H9 (cell line): ENCODE results near the gene NMT1. TPM values are rescaled to one million over a fixed set of nuclear protein-coding genes. Genes with fewer than 3 reads are reported as not detected.
A peak's percentile ranks its signal among the peaks of the same experiment; 100 is the strongest.

Source experiments
- DNase-seq: peaks from one replicate; pipeline ENCODE4 v3.0.0-alpha.2; 2017
- H2AFZ ChIP-seq: one replicate; pipeline ENCODE4 v1.6.1; 2013; ENCODE audit warnings: mild to moderate bottlenecking, low read length, control low read depth, moderate library complexity
- H2AK5ac ChIP-seq: 2 replicates; pipeline ENCODE4 v1.6.1; 2013; ENCODE audit warnings: low read length, control low read depth, mixed read lengths; ENCODE audit not compliant: insufficient read length
- H2BK120ac ChIP-seq: one replicate; pipeline ENCODE4 v1.6.1; 2013; ENCODE audit warnings: low read depth, mild to moderate bottlenecking, low read length, control low read depth, inconsistent platforms; ENCODE audit not compliant: poor library complexity, severe bottlenecking
- H2BK12ac ChIP-seq: 2 replicates; pipeline ENCODE4 v1.6.1; 2013; ENCODE audit warnings: low read length, control low read depth, mixed read lengths, low read depth; ENCODE audit not compliant: insufficient read length
- H2BK15ac ChIP-seq: 2 replicates; pipeline ENCODE4 v1.6.1; 2013; ENCODE audit warnings: low read depth, low read length, control low read depth
- H2BK20ac ChIP-seq: one replicate; pipeline ENCODE4 v1.6.1; 2013; ENCODE audit warnings: low read depth, mild to moderate bottlenecking, low read length, control low read depth, inconsistent platforms; ENCODE audit not compliant: poor library complexity, severe bottlenecking
- H2BK5ac ChIP-seq: 2 replicates; pipeline ENCODE4 v1.6.1; 2013; ENCODE audit warnings: low read length, control low read depth, mixed read lengths; ENCODE audit not compliant: insufficient read length
- H3K14ac ChIP-seq: 2 replicates; pipeline ENCODE4 v1.6.1; 2013; ENCODE audit warnings: low read length, control low read depth; ENCODE audit not compliant: insufficient read depth
- H3K18ac ChIP-seq: 2 replicates; pipeline ENCODE4 v1.6.1; 2013; ENCODE audit warnings: low read depth, mild to moderate bottlenecking, mixed read lengths, low read length, control low read depth; ENCODE audit not compliant: insufficient read length
- H3K23ac ChIP-seq: 2 replicates; pipeline ENCODE4 v1.6.1; 2013; ENCODE audit warnings: low read length, control low read depth, mixed read lengths, low read depth; ENCODE audit not compliant: insufficient read length
- H3K23me2 ChIP-seq: 2 replicates; pipeline ENCODE4 v1.6.1; 2013; ENCODE audit warnings: low read depth, mild to moderate bottlenecking, mixed read lengths, low read length, control low read depth; ENCODE audit not compliant: insufficient read length, poor library complexity, severe bottlenecking
- H3K27ac ChIP-seq: 2 replicates; pipeline ENCODE4 v1.5.1; 2013; ENCODE audit warnings: low read length, control low read depth, mixed read lengths, low read depth; ENCODE audit not compliant: insufficient read length
- H3K27me3 ChIP-seq: 2 replicates; pipeline ENCODE4 v1.6.1; 2013; ENCODE audit warnings: low read length, control low read depth, inconsistent platforms; ENCODE audit not compliant: insufficient read depth
- H3K4ac ChIP-seq: 2 replicates; pipeline ENCODE4 v1.6.1; 2013; ENCODE audit warnings: low read depth, mild to moderate bottlenecking, control low read depth, inconsistent platforms, low read length, moderate library complexity
- H3K4me1 ChIP-seq: 2 replicates; pipeline ENCODE4 v1.6.1; 2013; ENCODE audit warnings: low read length, control low read depth, inconsistent platforms; ENCODE audit not compliant: insufficient read depth
- H3K4me2 ChIP-seq: 2 replicates; pipeline ENCODE4 v1.6.1; 2013; ENCODE audit warnings: low read length, control low read depth, mixed read lengths; ENCODE audit not compliant: insufficient read length, insufficient read depth
- H3K56ac ChIP-seq: 2 replicates; pipeline ENCODE4 v1.6.1; 2013; ENCODE audit warnings: low read depth, mild to moderate bottlenecking, mixed read lengths, low read length, control low read depth; ENCODE audit not compliant: insufficient read length
- H3K79me1 ChIP-seq: 2 replicates; pipeline ENCODE4 v1.6.1; 2013; ENCODE audit warnings: low read depth, mild to moderate bottlenecking, moderate library complexity, low read length, control low read depth, inconsistent platforms; ENCODE audit not compliant: insufficient read depth, poor library complexity, severe bottlenecking
- H3K79me2 ChIP-seq: 2 replicates; pipeline ENCODE4 v1.6.1; 2013; ENCODE audit warnings: low read length, control low read depth, inconsistent platforms; ENCODE audit not compliant: insufficient read depth
- H3K9ac ChIP-seq: 2 replicates; pipeline ENCODE4 v1.6.1; 2013; ENCODE audit warnings: low read length, control low read depth, mixed read lengths; ENCODE audit not compliant: insufficient read length; ENCODE audit errors: extremely low read depth
- H3K9me3 ChIP-seq: one replicate; pipeline ENCODE4 v1.6.1; 2013; ENCODE audit warnings: low read depth, low read length, inconsistent platforms; ENCODE audit not compliant: control insufficient read depth
- H3T11ph ChIP-seq: one replicate; pipeline ENCODE4 v1.6.1; 2013; ENCODE audit warnings: mild to moderate bottlenecking, low read length, control low read depth, inconsistent platforms
- H4K20me1 ChIP-seq: one replicate; pipeline ENCODE4 v1.6.1; 2013; ENCODE audit not compliant: control insufficient read depth, insufficient read length, insufficient read depth
- H4K5ac ChIP-seq: 2 replicates; pipeline ENCODE4 v1.6.1; 2013; ENCODE audit warnings: low read depth, mild to moderate bottlenecking, mixed read lengths, low read length, control low read depth; ENCODE audit not compliant: insufficient read length
- H4K8ac ChIP-seq: replicated peaks from 2 replicates; pipeline ENCODE4 v1.6.1; 2013; ENCODE audit warnings: low read length, control low read depth, mixed read lengths, low read depth; ENCODE audit not compliant: insufficient read length
- H4K91ac ChIP-seq: 2 replicates; pipeline ENCODE4 v1.6.1; 2013; ENCODE audit warnings: low read depth, mild to moderate bottlenecking, moderate library complexity, mixed read lengths, low read length, control low read depth; ENCODE audit not compliant: insufficient read length
- H3K27ac Mint-ChIP-seq, 3 experiments: 2 replicates in 2 of 3; 3 replicates in 1 of 3; pipeline ENCODE4 v1.8.0; 2020 to 2021; ENCODE audit warnings: mixed read lengths in 3 of 3, mild to moderate bottlenecking in 1 of 3, moderate library complexity in 1 of 3
- H3K27me3 Mint-ChIP-seq: 2 replicates; pipeline ENCODE4 v1.8.0; 2021; ENCODE audit warnings: low read depth, mild to moderate bottlenecking, moderate library complexity, mixed read lengths
- H3K36me3 Mint-ChIP-seq, 3 experiments: 2 replicates in 2 of 3; 3 replicates in 1 of 3; pipeline ENCODE4 v1.8.0; 2020 to 2021; ENCODE audit warnings: low read depth in 3 of 3, mixed read lengths in 3 of 3; ENCODE audit not compliant: insufficient read depth in 1 of 3
- H3K4me1 Mint-ChIP-seq, 2 experiments: 2 replicates each; pipeline ENCODE4 v1.8.0; 2020; ENCODE audit warnings: mixed read lengths in 2 of 2
- H3K4me3 Mint-ChIP-seq, 2 experiments: 2 replicates in 1 of 2; 3 replicates in 1 of 2; pipeline ENCODE4 v1.8.0; 2020 to 2021; ENCODE audit warnings: mild to moderate bottlenecking in 2 of 2, mixed read lengths in 2 of 2, moderate library complexity in 1 of 2
- H3K9me3 Mint-ChIP-seq, 2 experiments: 2 replicates in 1 of 2; 3 replicates in 1 of 2; pipeline ENCODE4 v1.8.0; 2020; ENCODE audit warnings: mild to moderate bottlenecking in 2 of 2, mixed read lengths in 2 of 2, moderate library complexity in 1 of 2
- CTCF ChIP-seq: fragments of 200-600 bp; sonication (generic); conservative IDR thresholded peaks from 3 replicates; pipeline ENCODE4 v1.8.0; 2021; ENCODE audit warnings: antibody characterized with exemption, mild to moderate bottlenecking
- WGBS: extraction: QIAGEN DNeasy Blood & Tissue Kit; methylation state at CpG from one replicate; pipeline ENCODE4 v1.1.7; 2013; ENCODE audit warnings: missing lambda C conversion rate, low lambda C conversion rate, mixed read lengths; ENCODE audit not compliant: insufficient read length; ENCODE audit errors: extremely low coverage; 5-methylcytosine and 5-hydroxymethylcytosine counted together
- total RNA-seq: library from RNA; stranded (reverse); gene quantifications from 2 replicates; pipeline ENCODE4 v1.2.1, GENCODE V29; 2021

Gene NMT1
- total RNA-seq, 1 experiment from 2014 or later, result 150 TPM

- no peak for TF ChIP-seq CTCF
- no peaks in the 10 kb centered on the region for H4K20me1 ChIP-seq
Observed at GRCh38 chr17:45136846-45137560, 75.9 kb downstream of the NMT1 start.

More at GRCh38 chr17:45136846-45137560, 75.9 kb downstream of the NMT1 start:
- Histone ChIP-seq H4K91ac (no peak overlapping the region), H2BK5ac (no peak overlapping the region), H2BK120ac (no peak overlapping the region), H3K23me2 (peaks cover 14% of the 10 kb centered on the region), H2AFZ (no peak overlapping the region), H3K27ac (no peak overlapping the region), H3T11ph (no peak overlapping the region), H3K79me2 (no peaks in the 10 kb centered on the region), H3K18ac (no peak overlapping the region), H3K79me1 (no peaks in the 10 kb centered on the region), H3K4me1 (no peaks in the 10 kb centered on the region), H3K4me2 (no peak overlapping the region), H3K9me3 (no peaks in the 10 kb centered on the region), H3K23ac (no peak overlapping the region), H4K5ac (no peak overlapping the region), H2BK15ac (no peak overlapping the region), H3K4ac (no peak overlapping the region), H2BK12ac (no peak overlapping the region), H4K8ac (no peak overlapping the region), H3K27me3 (no peaks in the 10 kb centered on the region), H3K9ac (no peak overlapping the region), H3K14ac (no peak overlapping the region), H2BK20ac (no peak overlapping the region), H3K56ac (no peak overlapping the region), H2AK5ac (no peak overlapping the region)
- Mint-ChIP-seq H3K27me3 (peaks cover 1% of the 10 kb centered on the region; the same call in 1 of the 2 replicates), H3K4me3 (peak overlapping the region in 1 of 2 experiments; percentile 70; a peak in 1 of 5 replicates), H3K9me3 (peaks cover 3 to 5% of the 10 kb centered on the region in 2 experiments; a peak in 4 of 5 replicates), H3K36me3 (peaks cover 3 to 6% (median 4%) of the 10 kb centered on the region in 3 experiments; a peak in 5 of 7 replicates), H3K4me1 (peaks cover 8 to 17% of the 10 kb centered on the region in 2 experiments), H3K27ac (no peak overlapping the region)
- DNase-seq, result no peak
- no CpG with 5 or more reads among the region's 12 CpGs for WGBS
